A673 (cell line): ENCODE data around the gene TM4SF5.

Experiments
- EZH2 ChIP-seq: fragments of 200-600 bp; sonication (generic); IDR thresholded peaks from 2 replicates; pipeline ENCODE4 v1.6.1; 2017; ENCODE audit warnings: borderline replicate concordance, low read depth, mild to moderate bottlenecking, mixed read lengths, antibody characterized with exemption, low read length; ENCODE audit not compliant: poor library complexity, severe bottlenecking
- TF ChIP-seq, protein P1 (sequence below): fragments of 300-800, 200-600 bp; sonication (generic); conservative IDR thresholded peaks from 2 replicates; pipeline ENCODE4 v1.5.1; 2017; ENCODE audit warnings: low read depth, mild to moderate bottlenecking, antibody characterized with exemption, low read length, moderate library complexity, mixed read lengths

- TF ChIP-seq, protein P1, sequence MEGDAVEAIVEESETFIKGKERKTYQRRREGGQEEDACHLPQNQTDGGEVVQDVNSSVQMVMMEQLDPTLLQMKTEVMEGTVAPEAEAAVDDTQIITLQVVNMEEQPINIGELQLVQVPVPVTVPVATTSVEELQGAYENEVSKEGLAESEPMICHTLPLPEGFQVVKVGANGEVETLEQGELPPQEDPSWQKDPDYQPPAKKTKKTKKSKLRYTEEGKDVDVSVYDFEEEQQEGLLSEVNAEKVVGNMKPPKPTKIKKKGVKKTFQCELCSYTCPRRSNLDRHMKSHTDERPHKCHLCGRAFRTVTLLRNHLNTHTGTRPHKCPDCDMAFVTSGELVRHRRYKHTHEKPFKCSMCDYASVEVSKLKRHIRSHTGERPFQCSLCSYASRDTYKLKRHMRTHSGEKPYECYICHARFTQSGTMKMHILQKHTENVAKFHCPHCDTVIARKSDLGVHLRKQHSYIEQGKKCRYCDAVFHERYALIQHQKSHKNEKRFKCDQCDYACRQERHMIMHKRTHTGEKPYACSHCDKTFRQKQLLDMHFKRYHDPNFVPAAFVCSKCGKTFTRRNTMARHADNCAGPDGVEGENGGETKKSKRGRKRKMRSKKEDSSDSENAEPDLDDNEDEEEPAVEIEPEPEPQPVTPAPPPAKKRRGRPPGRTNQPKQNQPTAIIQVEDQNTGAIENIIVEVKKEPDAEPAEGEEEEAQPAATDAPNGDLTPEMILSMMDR = no peak
- no peak for TF ChIP-seq EZH2
Observed at GRCh38 chr17:4795168-4795567, 23.5 kb downstream of the TM4SF5 start.
